GM12878 (cell line): ENCODE data around the gene CLDN19. TPM values are rescaled to one million over a fixed set of nuclear protein-coding genes. Genes with fewer than 3 reads are reported as not detected.

ENCODE experiments used
- ATAC-seq: fragments of 200-7000 bp; cut with Tn5 transposase; 3 replicates; pipeline ENCODE4 v1.9.1; 2020; ENCODE audit warnings: mild to moderate bottlenecking, moderate library complexity
- BruUV-seq: library from RNA; stranded (reverse); fragments of 400-500 nt; replicated peaks from 2 replicates; lab custom pipeline; 2021; lab: Mats Ljungman, UMichigan
- CTCF ChIA-PET: fragments of 300-600 bp; sonication (Branson Sonifier 250); formaldehyde crosslinking; extraction: SDS; loops from one replicate; lab custom pipeline; 2021; ENCODE audit warnings: inconsistent platforms; lab: Yijun Ruan, JAX
- POLR2A ChIA-PET: fragments of 350-600 bp; formaldehyde crosslinking; extraction: SDS; loops from one replicate; lab custom pipeline; 2021; ENCODE audit warnings: inconsistent platforms; lab: Charles Lee
- RAD21 ChIA-PET: fragments of 300-600 bp; sonication (Branson Sonifier 250); formaldehyde crosslinking; loops from one replicate; lab custom pipeline; 2023; ENCODE audit warnings: antibody characterized with exemption; ENCODE audit not compliant: unreplicated experiment; lab: Charles Lee
- SMC1A ChIA-PET: fragments of 300-600 bp; sonication (Branson Sonifier 250); formaldehyde crosslinking; loops from one replicate; lab custom pipeline; 2023; ENCODE audit not compliant: unreplicated experiment, uncharacterized antibody; lab: Charles Lee
- DNase-seq: peaks from one replicate; pipeline ENCODE4 v3.0.0-alpha.2; 2011; ENCODE audit warnings: low read depth, low spot score
- FAIRE-seq: peaks from 3 replicates; lab custom pipeline; 2011; peaks lifted over from hg19 to GRCh38; lab: Jason Lieb, UNC
- H2AFZ ChIP-seq: 2 replicates; pipeline ENCODE4 v1.6.0; 2011; ENCODE audit warnings: low read depth, low read length, control low read depth; ENCODE audit not compliant: control insufficient read depth
- H3K27ac ChIP-seq: 2 replicates; pipeline ENCODE4 v1.5.1; 2011; ENCODE audit warnings: control low read depth; ENCODE audit not compliant: control insufficient read depth, insufficient read depth
- H3K27me3 ChIP-seq, 2 experiments: replicated peaks in 1 of 2; 2 replicates each; pipeline versions ENCODE4 v1.6.0 to v1.6.1; 2011; ENCODE audit warnings: low read length in 1 of 2; ENCODE audit not compliant: control insufficient read depth in 2 of 2, insufficient read depth in 2 of 2
- H3K36me3 ChIP-seq, 2 experiments: 2 replicates each; pipeline ENCODE4 v1.5.1; 2011; ENCODE audit warnings: low read length in 1 of 2; ENCODE audit not compliant: control insufficient read depth in 2 of 2, insufficient read depth in 2 of 2
- H3K4me1 ChIP-seq: 2 replicates; pipeline ENCODE4 v1.6.1; 2011; ENCODE audit warnings: mild to moderate bottlenecking, low read length, moderate library complexity, mixed read lengths; ENCODE audit not compliant: control insufficient read depth, insufficient read depth
- H3K4me2 ChIP-seq: 2 replicates; pipeline ENCODE4 v1.6.0; 2011; ENCODE audit warnings: control low read depth; ENCODE audit not compliant: control insufficient read depth, insufficient read depth
- H3K4me3 ChIP-seq: fragments of 200-600 bp; sonication (generic); 2 replicates; pipeline ENCODE4 v1.5.1; 2016
- H3K79me2 ChIP-seq: 2 replicates; pipeline ENCODE4 v1.6.0; 2011; ENCODE audit warnings: low read length; ENCODE audit not compliant: control insufficient read depth, insufficient read depth
- H3K9ac ChIP-seq: 2 replicates; pipeline ENCODE4 v1.8.0; 2011; ENCODE audit warnings: low read length, control low read depth, mixed read lengths; ENCODE audit not compliant: control insufficient read depth, insufficient read depth
- H3K9me3 ChIP-seq: replicated peaks from 3 replicates; pipeline ENCODE4 v1.5.1; 2011; ENCODE audit warnings: mild to moderate bottlenecking, low read length; ENCODE audit not compliant: control insufficient read depth, insufficient read depth
- H4K20me1 ChIP-seq: 2 replicates; pipeline ENCODE4 v1.6.0; 2011; ENCODE audit not compliant: control insufficient read depth, insufficient read depth
- ATF7 ChIP-seq: fragments of 450-650 bp; IDR thresholded peaks from 2 replicates; pipeline ENCODE4 v1.6.1; 2016; ENCODE audit warnings: low read depth, mild to moderate bottlenecking
- HDAC2 ChIP-seq: fragments of 200-600 bp; sonication (generic); IDR thresholded peaks from 2 replicates; pipeline ENCODE4 v1.6.1; 2017
- KDM1A ChIP-seq: fragments of 200-600 bp; sonication (generic); IDR thresholded peaks from 2 replicates; pipeline ENCODE4 v1.6.1; 2016; ENCODE audit warnings: borderline replicate concordance
- KLF5 ChIP-seq: fragments of 450-650 bp; IDR thresholded peaks from 2 replicates; pipeline ENCODE4 v1.6.1; 2014; ENCODE audit warnings: mild to moderate bottlenecking; ENCODE audit not compliant: partially characterized antibody
- MTA3 ChIP-seq: IDR thresholded peaks from 2 replicates; pipeline ENCODE4 v1.6.1; 2012; ENCODE audit warnings: low read length, inconsistent platforms, borderline replicate concordance
- MYC ChIP-seq: IDR thresholded peaks from 2 replicates; pipeline ENCODE4 v1.6.1; 2011; ENCODE audit warnings: mild to moderate bottlenecking, low read length, moderate library complexity, inconsistent platforms; ENCODE audit not compliant: insufficient read depth, insufficient replicate concordance, insufficient read length, severe bottlenecking
- SKIL ChIP-seq: fragments of 450-650 bp; IDR thresholded peaks from 2 replicates; pipeline ENCODE4 v1.6.1; 2017; ENCODE audit warnings: mild to moderate bottlenecking, low read depth, inconsistent platforms; ENCODE audit not compliant: poor library complexity, severe bottlenecking
- ZNF274 ChIP-seq: IDR thresholded peaks from one replicate; pipeline ENCODE4 v1.8.0; 2011; ENCODE audit not compliant: insufficient read length, insufficient read depth
- WGBS: methylation state at CpG from one replicate; pipeline ENCODE4 v1.1.6; 2016; ENCODE audit warnings: low lambda C conversion rate; ENCODE audit not compliant: insufficient replicate concordance, insufficient coverage; ENCODE audit errors: missing lambda C conversion rate; 5-methylcytosine and 5-hydroxymethylcytosine counted together
- in situ Hi-C: fragments of 300-500 bp; cut with MboI; formaldehyde crosslinking; loops from 9 replicates; pipeline ENCODE4 v1.14.3; 2018; ENCODE audit warnings: mixed read lengths
- intact Hi-C: fragments of 100-400 bp; cut with micrococcal nuclease; formaldehyde crosslinking; loops from one replicate; pipeline ENCODE4 v1.14.2; 2022; ENCODE audit not compliant: unreplicated experiment
- polyA plus RNA-seq, 11 experiments: library from polyadenylated mRNA; depleted of rRNA in 4 of 11; unstranded in 6 of 11; stranded (reverse) in 5 of 11; fragments of >200 nt; fragmentation: Nextera tagmentation in 4 of 11; fragmentation: Illumina TruSeq in 1 of 11; extraction: Ambion mirVana in 4 of 11; extraction: Trizol in 1 of 11; gene quantifications; 1 replicate in 1 of 11; 2 replicates in 10 of 11; pipeline versions ENCODE4 v1.2.1 to v1.2.3, GENCODE V29; 2011 to 2016; ENCODE audit warnings: inconsistent platforms in 2 of 11, missing spikeins in 2 of 11, low read depth in 1 of 11
- total RNA-seq, 4 experiments: library from RNA; depleted of rRNA in 3 of 4; stranded (reverse); fragments of >200 nt in 3 of 4; fragmentation: Illumina TruSeq in 1 of 4; extraction: Trizol in 1 of 4; gene quantifications; 2 replicates each; pipeline versions ENCODE4 v1.2.1 to v1.2.3, GENCODE V29; 2013 to 2021
- TF ChIP-seq, protein P1 (sequence below), 3 experiments: IDR thresholded peaks in 2 of 3; conservative IDR thresholded peaks in 1 of 3; 2 replicates each; pipeline ENCODE4 v1.5.1; 2011; ENCODE audit warnings: low read depth in 3 of 3, low read length in 3 of 3, mild to moderate bottlenecking in 3 of 3, control low read depth in 2 of 3, moderate library complexity in 2 of 3, inconsistent platforms in 1 of 3, mixed read lengths in 1 of 3; ENCODE audit not compliant: control insufficient read depth in 2 of 3, insufficient read depth in 1 of 3; ENCODE audit errors: extremely low read depth in 1 of 3

The CLDN19 gene
- total and polyA plus RNA-seq, 10 of the 15 experiments (the other 5 are each of a cell fraction or from before 2014, with no cell fraction given) = not detected

DNA sequence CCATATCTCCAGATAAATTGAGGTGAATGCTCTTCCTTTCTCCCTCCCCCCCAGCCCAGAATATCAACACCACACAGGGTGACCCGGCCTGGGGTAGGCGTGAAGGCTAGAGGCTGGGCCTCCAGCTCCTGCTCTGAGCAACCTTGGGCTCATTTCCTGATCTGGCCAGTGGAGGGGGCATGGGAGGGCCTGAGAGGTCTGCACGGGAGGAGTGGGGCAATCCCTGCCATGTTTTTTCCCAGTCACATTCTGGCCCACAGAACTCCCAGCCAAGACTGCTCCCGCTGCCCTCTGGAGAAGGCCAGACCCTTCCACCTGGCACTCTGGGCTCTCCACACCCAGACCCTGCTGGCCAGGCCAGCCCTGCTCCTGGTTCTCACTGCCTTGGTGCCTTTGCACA lies 3.9 kb downstream of the CLDN19 start:
- Histone ChIP-seq H2AFZ (no peak overlapping the region), H3K36me3 (no peaks in the 10 kb centered on the region), H3K4me1 (peaks cover 11% of the 10 kb centered on the region), H3K9ac (no peak overlapping the region), H3K27me3 (no peaks in the 10 kb centered on the region), H3K79me2 (no peaks in the 10 kb centered on the region), H3K4me2 (no peak overlapping the region), H3K27ac (no peak overlapping the region), H4K20me1 (no peaks in the 10 kb centered on the region), H3K4me3 (no peak overlapping the region), H3K9me3 (no peaks in the 10 kb centered on the region)
- intact Hi-C loops (no loop called here), in situ Hi-C loops (loop anchor here (10.0 kb wide), 1 partner anchor 141 kb away; no protein-coding TSS in a partner anchor)
- FAIRE-seq (no peak), ATAC-seq (peak; percentile 69), DNase-seq (no peak)
- SMC1A ChIA-PET = no interaction called here
- CTCF ChIA-PET = no interaction called here
- RAD21 ChIA-PET = no interaction called here
- POLR2A ChIA-PET = no interaction called here
- BruUV-seq = no TSS peak
- WGBS = 50% methylated on average over 2 of the region's 4 CpGs
- TF ChIP-seq KLF5 (no peak), ATF7 (no peak)
- TF ChIP-seq, protein P1, sequence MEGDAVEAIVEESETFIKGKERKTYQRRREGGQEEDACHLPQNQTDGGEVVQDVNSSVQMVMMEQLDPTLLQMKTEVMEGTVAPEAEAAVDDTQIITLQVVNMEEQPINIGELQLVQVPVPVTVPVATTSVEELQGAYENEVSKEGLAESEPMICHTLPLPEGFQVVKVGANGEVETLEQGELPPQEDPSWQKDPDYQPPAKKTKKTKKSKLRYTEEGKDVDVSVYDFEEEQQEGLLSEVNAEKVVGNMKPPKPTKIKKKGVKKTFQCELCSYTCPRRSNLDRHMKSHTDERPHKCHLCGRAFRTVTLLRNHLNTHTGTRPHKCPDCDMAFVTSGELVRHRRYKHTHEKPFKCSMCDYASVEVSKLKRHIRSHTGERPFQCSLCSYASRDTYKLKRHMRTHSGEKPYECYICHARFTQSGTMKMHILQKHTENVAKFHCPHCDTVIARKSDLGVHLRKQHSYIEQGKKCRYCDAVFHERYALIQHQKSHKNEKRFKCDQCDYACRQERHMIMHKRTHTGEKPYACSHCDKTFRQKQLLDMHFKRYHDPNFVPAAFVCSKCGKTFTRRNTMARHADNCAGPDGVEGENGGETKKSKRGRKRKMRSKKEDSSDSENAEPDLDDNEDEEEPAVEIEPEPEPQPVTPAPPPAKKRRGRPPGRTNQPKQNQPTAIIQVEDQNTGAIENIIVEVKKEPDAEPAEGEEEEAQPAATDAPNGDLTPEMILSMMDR (IDR thresholded peaks at IDR 0.05 in 2 of 3, conservative IDR thresholded peaks at IDR 0.05 in 1 of 3; ENCODE audit: control insufficient read depth in 2 of 3, extremely low read depth in 1 of 3, insufficient read depth in 1 of 3, low read depth in 3 of 3, low read length in 3 of 3) = peak in 2 of 3 experiments; percentile 7 to 40; a peak in 1 of 6 replicates

- CTCF ChIA-PET = no interaction called here
- H3K36me3 ChIP-seq = no peaks in the 10 kb centered on the region
- H3K9me3 ChIP-seq = no peaks in the 10 kb centered on the region
- H3K4me1 ChIP-seq = peaks cover 11% of the 10 kb centered on the region
- intact Hi-C loops = no loop called here
- no peak overlapping the region for H3K9ac ChIP-seq
- no peak overlapping the region for H3K4me2 ChIP-seq
- H3K4me3 ChIP-seq = no peak overlapping the region
- RAD21 ChIA-PET = no interaction called here
- no TSS peak for BruUV-seq
- H3K27ac ChIP-seq = no peak overlapping the region
- POLR2A ChIA-PET = no interaction called here
- no peaks in the 10 kb centered on the region for H3K27me3 ChIP-seq
- WGBS = 44% methylated on average over 13 of the region's 14 CpGs
- ATAC-seq (no peak), FAIRE-seq (no peak), DNase-seq (no peak)
- in situ Hi-C loops = loop anchor here (10.0 kb wide), 1 partner anchor 141 kb away; no protein-coding TSS in a partner anchor
- no peak overlapping the region for H2AFZ ChIP-seq
- H3K79me2 ChIP-seq = no peaks in the 10 kb centered on the region
- SMC1A ChIA-PET = interaction anchor here (0.8 kb wide), 1 partner anchor 13 kb away, joined by 3 read pairs; no protein-coding TSS in a partner anchor
- no peaks in the 10 kb centered on the region for H4K20me1 ChIP-seq
- TF ChIP-seq KDM1A (no peak), HDAC2 (no peak), MTA3 (no peak), SKIL (no peak), ZNF274 (no peak), MYC (no peak)
- TF ChIP-seq, protein P1 (IDR thresholded peaks at IDR 0.05 in 2 of 3, conservative IDR thresholded peaks at IDR 0.05 in 1 of 3; ENCODE audit: control insufficient read depth in 2 of 3, extremely low read depth in 1 of 3, insufficient read depth in 1 of 3, low read depth in 3 of 3, low read length in 3 of 3) = no peak
These were observed 4.4 kb downstream of the CLDN19 start for GRCh38 chr1:42735477-42736105.
